HFFc6 (cell line): ENCODE measurements around the gene ATRX. TPM values are rescaled to one million over a fixed set of nuclear protein-coding genes. Genes with fewer than 3 reads are reported as not detected.

Source experiments
- DNase-seq: peaks from one replicate; pipeline ENCODE4 v3.0.0-alpha.2; 2018
- H3K27ac Mint-ChIP-seq: 2 replicates; pipeline ENCODE4 v1.8.0; 2020; ENCODE audit warnings: mild to moderate bottlenecking, mixed read lengths
- H3K27me3 Mint-ChIP-seq: 2 replicates; pipeline ENCODE4 v1.8.0; 2021; ENCODE audit warnings: mild to moderate bottlenecking, moderate library complexity, mixed read lengths; ENCODE audit not compliant: insufficient read depth
- H3K36me3 Mint-ChIP-seq: 2 replicates; pipeline ENCODE4 v1.8.0; 2021; ENCODE audit warnings: low read depth, mixed read lengths
- H3K4me1 Mint-ChIP-seq: 2 replicates; pipeline ENCODE4 v1.8.0; 2020; ENCODE audit warnings: low read depth, mixed read lengths
- H3K4me3 Mint-ChIP-seq: 2 replicates; pipeline ENCODE4 v1.8.0; 2020; ENCODE audit warnings: mild to moderate bottlenecking, moderate library complexity, mixed read lengths
- H3K9me3 Mint-ChIP-seq: 2 replicates; pipeline ENCODE4 v1.8.0; 2020; ENCODE audit warnings: mild to moderate bottlenecking, mixed read lengths
- CTCF ChIP-seq: fragments of 200-600 bp; sonication (generic); IDR thresholded peaks from 2 replicates; pipeline ENCODE4 v1.5.0; 2021; ENCODE audit warnings: antibody characterized with exemption, mild to moderate bottlenecking
- total RNA-seq, 6 experiments: library from RNA; stranded (reverse); fragmentation: NEBNext Ultra II Directional; extraction: Animal tissue kit (Norgen Biotek cat#: 25700); gene quantifications; 2 replicates in 1 of 6; 3 replicates in 5 of 6; pipeline ENCODE4 v1.2.3, GENCODE V29; 2021

ATRX gene
- total RNA-seq, 6 experiments from 2014 or later, result 49.4 to 65.1 (median 54.5) TPM

GRCh38 chrX:77719388-77719787 lies 66.6 kb downstream of the ATRX start:
- no peaks in the 10 kb centered on the region for H3K36me3 Mint-ChIP-seq
- DNase-seq, result no peak
- H3K4me1 Mint-ChIP-seq, result peaks cover 16% of the 10 kb centered on the region
- H3K27ac Mint-ChIP-seq, result no peak overlapping the region
- H3K4me3 Mint-ChIP-seq, result no peak overlapping the region; the same call in 1 of the 2 replicates
- no peaks in the 10 kb centered on the region; the same call in 1 of the 2 replicates for H3K27me3 Mint-ChIP-seq
- H3K9me3 Mint-ChIP-seq, result no peaks in the 10 kb centered on the region; the same call in 1 of the 2 replicates
- no peak for TF ChIP-seq CTCF

GRCh38 chrX:77704881-77705280 lies 81.1 kb downstream of the ATRX start:
- H3K36me3 Mint-ChIP-seq, result peaks cover 4% of the 10 kb centered on the region; the same call in 1 of the 2 replicates

GRCh38 chrX:77698242-77698641 lies 87.8 kb downstream of the ATRX start:
- H3K9me3 Mint-ChIP-seq, result no peaks in the 10 kb centered on the region
- H3K27ac Mint-ChIP-seq, result no peak overlapping the region

More at GRCh38 chrX:77704881-77705280, 81.1 kb downstream of the ATRX start:
- peaks cover 2% of the 10 kb centered on the region; the same call in 1 of the 2 replicates for H3K4me1 Mint-ChIP-seq
- H3K9me3 Mint-ChIP-seq, result no peaks in the 10 kb centered on the region
- peaks cover 2% of the 10 kb centered on the region; the same call in 1 of the 2 replicates for H3K27me3 Mint-ChIP-seq
- DNase-seq, result no peak
- no peak overlapping the region for H3K27ac Mint-ChIP-seq
- TF ChIP-seq CTCF, result no peak
- H3K4me3 Mint-ChIP-seq, result no peak overlapping the region

GRCh38 chrX:77694491-77694890 lies 91.5 kb downstream of the ATRX start:
- DNase-seq, result no peak
- H3K4me1 Mint-ChIP-seq, result no peaks in the 10 kb centered on the region; the same call in 1 of the 2 replicates
- H3K27ac Mint-ChIP-seq, result no peak overlapping the region
- H3K27me3 Mint-ChIP-seq, result no peaks in the 10 kb centered on the region
- TF ChIP-seq CTCF, result no peak
- no peak overlapping the region for H3K4me3 Mint-ChIP-seq
- H3K9me3 Mint-ChIP-seq, result no peaks in the 10 kb centered on the region
- no peaks in the 10 kb centered on the region for H3K36me3 Mint-ChIP-seq

More at GRCh38 chrX:77698242-77698641, 87.8 kb downstream of the ATRX start:
- H3K36me3 Mint-ChIP-seq, result no peaks in the 10 kb centered on the region
- DNase-seq, result no peak
- TF ChIP-seq CTCF, result no peak
- H3K27me3 Mint-ChIP-seq, result peaks cover 2% of the 10 kb centered on the region; the same call in 1 of the 2 replicates
- no peak overlapping the region for H3K4me3 Mint-ChIP-seq
- H3K4me1 Mint-ChIP-seq, result peaks cover 6% of the 10 kb centered on the region; the same call in 1 of the 2 replicates

GRCh38 chrX:77693594-77693993 lies 92.4 kb downstream of the ATRX start:
- no peaks in the 10 kb centered on the region for H3K27me3 Mint-ChIP-seq
- H3K27ac Mint-ChIP-seq, result no peak overlapping the region

More at GRCh38 chrX:77693594-77693993, 92.4 kb downstream of the ATRX start:
- DNase-seq, result no peak
- 0 out of 2 replicates have a peak, but pooled peaks cover under 1% of the 10 kb centered on the region for H3K36me3 Mint-ChIP-seq
- H3K4me3 Mint-ChIP-seq, result no peak overlapping the region
- no peaks in the 10 kb centered on the region for H3K9me3 Mint-ChIP-seq
- no peaks in the 10 kb centered on the region for H3K4me1 Mint-ChIP-seq
- no peak for TF ChIP-seq CTCF
